ENCODE results near the gene MMP8. TPM values are rescaled to one million over a fixed set of nuclear protein-coding genes. Genes with fewer than 3 reads are reported as not detected.

The MMP8 gene
- total RNA-seq, 1 donor from 2014 or later, result not detected

DNA sequence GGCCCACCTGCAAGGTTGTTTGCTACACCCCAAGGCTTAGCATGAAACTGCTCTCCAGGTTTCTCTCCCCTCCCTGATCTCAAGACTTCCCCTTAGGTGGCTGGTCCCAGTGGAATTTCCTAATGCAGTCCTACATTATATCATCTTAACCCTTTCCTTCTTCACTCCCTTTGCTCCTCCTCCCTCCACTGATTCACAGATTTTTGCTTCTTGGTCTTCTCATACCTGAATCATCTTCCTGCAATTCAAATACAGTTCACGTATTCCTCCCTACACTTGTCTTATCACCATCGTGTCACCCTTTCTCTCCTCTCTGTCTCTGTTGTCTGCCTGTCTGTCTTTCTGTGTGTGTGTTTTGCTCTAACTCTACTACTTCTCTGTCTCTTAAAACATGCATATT, 38.7 kb upstream of the MMP8 start:
- TF ChIP-seq, protein P1, sequence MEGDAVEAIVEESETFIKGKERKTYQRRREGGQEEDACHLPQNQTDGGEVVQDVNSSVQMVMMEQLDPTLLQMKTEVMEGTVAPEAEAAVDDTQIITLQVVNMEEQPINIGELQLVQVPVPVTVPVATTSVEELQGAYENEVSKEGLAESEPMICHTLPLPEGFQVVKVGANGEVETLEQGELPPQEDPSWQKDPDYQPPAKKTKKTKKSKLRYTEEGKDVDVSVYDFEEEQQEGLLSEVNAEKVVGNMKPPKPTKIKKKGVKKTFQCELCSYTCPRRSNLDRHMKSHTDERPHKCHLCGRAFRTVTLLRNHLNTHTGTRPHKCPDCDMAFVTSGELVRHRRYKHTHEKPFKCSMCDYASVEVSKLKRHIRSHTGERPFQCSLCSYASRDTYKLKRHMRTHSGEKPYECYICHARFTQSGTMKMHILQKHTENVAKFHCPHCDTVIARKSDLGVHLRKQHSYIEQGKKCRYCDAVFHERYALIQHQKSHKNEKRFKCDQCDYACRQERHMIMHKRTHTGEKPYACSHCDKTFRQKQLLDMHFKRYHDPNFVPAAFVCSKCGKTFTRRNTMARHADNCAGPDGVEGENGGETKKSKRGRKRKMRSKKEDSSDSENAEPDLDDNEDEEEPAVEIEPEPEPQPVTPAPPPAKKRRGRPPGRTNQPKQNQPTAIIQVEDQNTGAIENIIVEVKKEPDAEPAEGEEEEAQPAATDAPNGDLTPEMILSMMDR (IDR thresholded peaks at IDR 0.05), result no peak
- Mint-ChIP-seq H3K27ac (ENCODE audit: unreplicated experiment) (no peak overlapping the region), H3K27me3 (ENCODE audit: unreplicated experiment) (no peaks in the 10 kb centered on the region), H3K36me3 (ENCODE audit: unreplicated experiment) (no peaks in the 10 kb centered on the region), H3K4me3 (ENCODE audit: unreplicated experiment) (no peak overlapping the region), H3K9me3 (ENCODE audit: unreplicated experiment) (no peaks in the 10 kb centered on the region), H3K4me1 (ENCODE audit: unreplicated experiment) (peaks cover 35% of the 10 kb centered on the region)
- no peak for DNase-seq (ENCODE audit: extremely low spot score, unreplicated experiment)

- peak overlapping the region; percentile 62 for H3K27ac Mint-ChIP-seq (ENCODE audit: unreplicated experiment)
- H3K9me3 Mint-ChIP-seq (ENCODE audit: unreplicated experiment), result no peaks in the 10 kb centered on the region
- no peak overlapping the region for H3K4me3 Mint-ChIP-seq (ENCODE audit: unreplicated experiment)
- DNase-seq (ENCODE audit: extremely low spot score, unreplicated experiment), result no peak
- peaks cover 35% of the 10 kb centered on the region for H3K4me1 Mint-ChIP-seq (ENCODE audit: unreplicated experiment)
- H3K27me3 Mint-ChIP-seq (ENCODE audit: unreplicated experiment), result no peaks in the 10 kb centered on the region
- TF ChIP-seq, protein P1 (IDR thresholded peaks at IDR 0.05), result no peak
- H3K36me3 Mint-ChIP-seq (ENCODE audit: unreplicated experiment), result no peaks in the 10 kb centered on the region
Measured at GRCh38 chr11:102762361-102762767, 37.6 kb upstream of the MMP8 start.

DNA sequence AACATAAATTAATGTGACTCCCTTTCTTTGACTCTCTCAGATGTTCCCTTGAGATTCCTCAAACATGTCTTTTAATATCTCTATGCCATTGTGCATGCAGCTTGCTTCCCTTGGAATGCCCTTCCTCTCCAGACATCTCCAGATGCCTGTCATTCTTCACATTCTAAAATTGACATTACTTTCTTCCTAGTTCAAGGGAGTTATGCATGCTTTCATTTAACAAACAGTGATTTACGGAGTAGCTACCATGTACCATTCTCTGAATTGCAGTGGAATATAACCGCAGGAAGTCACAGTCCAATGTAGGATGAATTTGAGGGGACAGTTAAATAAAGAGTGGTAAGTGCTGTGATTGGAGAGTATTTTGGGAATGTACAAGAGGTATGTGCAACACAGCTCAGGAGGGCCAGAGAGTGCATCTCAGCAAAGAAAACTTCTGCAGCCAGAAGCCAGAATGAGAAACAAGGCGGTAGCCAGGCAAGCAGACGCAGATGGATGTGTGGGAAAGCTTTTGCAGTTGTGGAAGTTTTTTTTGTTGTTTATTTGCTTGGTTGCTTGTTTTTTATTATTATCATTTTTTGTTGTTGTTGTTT, 37.0 kb upstream of the MMP8 start:
- no peaks in the 10 kb centered on the region for H3K9me3 Mint-ChIP-seq (ENCODE audit: unreplicated experiment)
- no peaks in the 10 kb centered on the region for H3K27me3 Mint-ChIP-seq (ENCODE audit: unreplicated experiment)

GRCh38 chr11:102760344-102761035, 35.7 kb upstream of the MMP8 start:
- DNase-seq (ENCODE audit: extremely low spot score, unreplicated experiment), result no peak
- TF ChIP-seq, protein P1 (IDR thresholded peaks at IDR 0.05), result no peak

More for the DNA sequence above, 37.0 kb upstream of the MMP8 start:
- DNase-seq (ENCODE audit: extremely low spot score, unreplicated experiment), result no peak
- Mint-ChIP-seq H3K27ac (ENCODE audit: unreplicated experiment) (peak overlapping the region; percentile 62), H3K4me3 (ENCODE audit: unreplicated experiment) (peak overlapping the region; percentile 11), H3K36me3 (ENCODE audit: unreplicated experiment) (no peaks in the 10 kb centered on the region), H3K4me1 (ENCODE audit: unreplicated experiment) (peaks cover 35% of the 10 kb centered on the region)
- TF ChIP-seq, protein P1 (IDR thresholded peaks at IDR 0.05), result no peak

GRCh38 chr11:102757823-102758549, 33.2 kb upstream of the MMP8 start:
- H3K9me3 Mint-ChIP-seq (ENCODE audit: unreplicated experiment), result no peaks in the 10 kb centered on the region
- TF ChIP-seq, protein P1 (IDR thresholded peaks at IDR 0.05), result no peak
- H3K27ac Mint-ChIP-seq (ENCODE audit: unreplicated experiment), result no peak overlapping the region
- H3K27me3 Mint-ChIP-seq (ENCODE audit: unreplicated experiment), result no peaks in the 10 kb centered on the region
- H3K4me3 Mint-ChIP-seq (ENCODE audit: unreplicated experiment), result no peak overlapping the region
- no peak for DNase-seq (ENCODE audit: extremely low spot score, unreplicated experiment)
- H3K36me3 Mint-ChIP-seq (ENCODE audit: unreplicated experiment), result no peaks in the 10 kb centered on the region
- peaks cover 29% of the 10 kb centered on the region for H3K4me1 Mint-ChIP-seq (ENCODE audit: unreplicated experiment)

More at GRCh38 chr11:102760344-102761035, 35.7 kb upstream of the MMP8 start:
- peaks cover 35% of the 10 kb centered on the region for H3K4me1 Mint-ChIP-seq (ENCODE audit: unreplicated experiment)
- H3K9me3 Mint-ChIP-seq (ENCODE audit: unreplicated experiment), result no peaks in the 10 kb centered on the region
- no peaks in the 10 kb centered on the region for H3K36me3 Mint-ChIP-seq (ENCODE audit: unreplicated experiment)
- no peaks in the 10 kb centered on the region for H3K27me3 Mint-ChIP-seq (ENCODE audit: unreplicated experiment)
- H3K27ac Mint-ChIP-seq (ENCODE audit: unreplicated experiment), result peak overlapping the region; percentile 62
- H3K4me3 Mint-ChIP-seq (ENCODE audit: unreplicated experiment), result no peak overlapping the region

Data from osteocyte (in vitro differentiated cells).